GM21528 (cell line): ENCODE data around the gene NTRK3.

Experiments
- ATAC-seq: cut with Tn5 transposase; IDR thresholded peaks from one replicate; pipeline ENCODE4 v1.9.1; 2021; ENCODE audit warnings: mild to moderate bottlenecking, moderate library complexity; ENCODE audit not compliant: unreplicated experiment, low FRiP score

The NTRK3 gene

DNA sequence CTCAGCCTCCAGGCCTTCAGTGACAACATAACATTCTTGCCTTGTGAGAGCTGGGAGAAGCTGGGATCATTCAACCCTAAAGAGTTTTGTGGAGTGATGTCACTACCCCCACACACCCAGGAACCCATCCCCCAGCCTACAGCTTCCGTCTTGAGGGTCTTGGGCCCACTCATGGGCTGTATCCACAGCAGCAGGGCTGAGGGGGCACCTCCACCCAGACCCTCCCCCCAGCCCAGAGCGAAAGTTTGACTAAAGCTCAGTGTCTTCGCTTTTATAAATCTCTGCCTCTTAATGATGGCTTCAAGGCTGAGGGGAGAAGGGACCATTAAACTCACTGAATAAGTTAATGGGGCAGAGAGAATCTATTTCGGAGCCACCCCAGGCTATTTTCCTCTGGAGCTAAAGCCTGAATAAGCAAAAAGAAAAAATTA, 23.8 kb downstream of the NTRK3 start:
- ATAC-seq: no peak

DNA sequence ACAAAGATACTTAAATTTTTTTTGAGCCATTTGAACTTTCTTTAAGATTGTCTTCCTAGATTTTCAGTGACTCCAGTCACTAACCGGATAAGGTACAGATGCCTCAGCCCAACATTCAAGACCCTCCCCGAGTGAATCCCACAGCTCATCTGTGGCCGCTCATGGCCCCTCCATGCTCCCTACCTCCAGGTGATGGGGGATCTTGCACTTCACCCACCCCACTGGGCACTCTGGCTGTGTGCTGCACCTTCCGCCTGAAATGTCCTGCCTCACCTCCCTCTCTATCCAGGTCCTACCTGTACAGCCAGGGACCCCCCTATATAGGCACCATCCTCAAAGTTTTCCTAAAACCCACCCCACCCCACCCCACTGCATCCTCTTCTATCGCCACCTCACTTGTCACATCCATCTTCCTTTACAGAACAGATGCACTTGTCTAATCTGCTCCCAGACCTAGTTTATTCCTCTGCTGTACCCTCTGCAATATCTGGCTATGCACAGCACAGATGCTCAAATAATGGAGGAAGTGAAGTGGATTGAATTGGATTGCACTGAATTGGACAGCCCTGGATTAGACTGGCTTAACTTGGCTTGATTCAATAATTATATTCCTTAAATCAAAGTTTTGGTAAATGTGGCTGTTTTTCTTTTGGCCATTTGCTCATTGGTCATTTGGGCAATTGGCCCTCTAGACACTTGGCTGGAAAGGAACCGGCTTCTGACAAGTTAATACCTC, 24.5 kb downstream of the NTRK3 start:
- ATAC-seq: no peak

- ATAC-seq: no peak
These were observed 25.7 kb downstream of the NTRK3 start for GRCh38 chr15:88230823-88231222.

DNA sequence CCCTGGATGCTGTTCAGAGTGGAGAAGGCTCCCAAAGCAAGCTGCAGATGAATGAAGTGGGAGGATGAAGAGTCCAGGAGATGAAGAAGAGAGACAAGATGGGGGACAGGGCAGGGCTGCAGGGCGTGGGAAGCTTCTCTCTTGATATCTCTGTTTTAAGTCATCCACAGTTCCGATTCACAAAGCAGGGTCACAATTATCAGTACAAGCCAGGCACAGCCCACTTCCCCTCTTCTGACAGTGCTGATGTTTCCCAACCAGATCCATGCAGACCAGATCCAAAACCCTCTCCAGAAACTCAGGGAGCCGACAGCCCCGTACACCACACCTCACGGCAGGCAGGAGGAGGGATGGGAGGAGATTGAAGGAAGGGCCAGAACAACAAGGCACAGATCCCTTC, 31.1 kb downstream of the NTRK3 start:
- no peak for ATAC-seq

DNA sequence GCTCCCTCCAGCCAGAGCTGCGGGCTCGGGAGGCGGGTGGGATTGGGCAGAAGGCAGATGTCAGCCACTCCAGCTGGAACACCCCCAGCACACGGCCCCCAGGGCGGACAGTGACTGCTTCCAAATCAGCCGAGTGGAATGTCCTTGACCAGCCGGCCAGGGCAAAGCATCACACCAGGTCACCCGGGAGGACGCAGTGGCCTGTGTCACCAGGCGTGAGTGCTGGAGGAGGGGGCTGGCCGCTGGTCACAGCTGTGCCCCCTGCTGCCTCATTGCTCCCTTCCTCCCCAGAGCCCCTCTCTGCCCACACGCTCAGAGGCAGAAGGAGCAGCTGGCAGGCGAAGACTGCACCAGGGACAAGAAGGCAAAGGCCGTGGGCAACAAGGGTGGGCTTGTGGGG, 33.5 kb downstream of the NTRK3 start:
- no peak for ATAC-seq

GRCh38 chr15:88221836-88222235, 34.7 kb downstream of the NTRK3 start:
- ATAC-seq: no peak

GRCh38 chr15:88220443-88221335, 35.9 kb downstream of the NTRK3 start:
- ATAC-seq: no peak

DNA sequence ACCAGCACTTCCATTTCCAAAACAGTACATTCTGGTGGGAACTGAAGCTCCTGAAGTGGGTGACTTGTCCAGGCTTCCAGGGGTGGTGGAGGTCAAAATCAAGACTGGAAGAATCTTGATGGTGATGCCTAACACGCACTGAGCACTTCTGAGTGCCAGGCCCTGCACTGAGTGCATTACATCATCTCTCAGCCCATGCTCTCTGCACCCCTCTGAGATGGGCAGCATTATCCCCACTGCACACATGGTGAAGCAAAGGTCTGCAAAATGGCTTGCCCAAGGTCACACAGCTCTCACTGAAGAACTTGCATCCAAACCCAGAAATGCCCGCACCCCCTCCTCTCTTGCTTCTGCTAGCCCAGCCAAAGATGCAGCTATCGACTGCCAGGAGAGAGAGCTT, 36.9 kb downstream of the NTRK3 start:
- ATAC-seq: no peak

GRCh38 chr15:88218557-88219221, 37.9 kb downstream of the NTRK3 start:
- ATAC-seq: no peak

DNA sequence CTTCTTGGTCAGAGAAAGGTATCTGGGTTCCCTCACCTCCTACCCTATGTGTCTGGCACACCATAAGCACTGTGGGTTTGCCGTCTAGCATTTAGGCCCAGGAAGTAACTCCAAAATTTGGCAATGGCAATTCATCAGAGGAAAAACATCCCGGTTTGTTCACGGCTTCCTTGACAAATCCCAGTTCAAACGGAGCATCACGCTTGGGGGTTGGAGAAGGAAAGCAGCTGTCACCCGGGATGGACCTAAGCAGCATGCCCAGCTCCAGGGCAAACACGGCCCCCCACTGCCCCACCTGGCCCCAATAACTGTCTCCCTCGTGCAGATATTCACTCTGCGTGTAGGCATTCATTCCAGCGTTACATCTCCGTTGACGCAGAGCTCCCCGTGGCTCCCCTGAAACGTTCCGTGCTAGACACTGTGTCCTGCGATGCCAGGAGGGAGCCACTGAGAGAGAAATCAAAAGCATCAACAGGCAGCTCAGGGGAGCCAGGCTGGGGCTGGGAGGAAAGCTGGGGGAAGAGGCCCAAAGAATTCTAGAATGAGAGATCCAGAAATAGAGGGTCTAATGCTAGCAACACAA, 41.4 kb downstream of the NTRK3 start:
- ATAC-seq: no peak

DNA sequence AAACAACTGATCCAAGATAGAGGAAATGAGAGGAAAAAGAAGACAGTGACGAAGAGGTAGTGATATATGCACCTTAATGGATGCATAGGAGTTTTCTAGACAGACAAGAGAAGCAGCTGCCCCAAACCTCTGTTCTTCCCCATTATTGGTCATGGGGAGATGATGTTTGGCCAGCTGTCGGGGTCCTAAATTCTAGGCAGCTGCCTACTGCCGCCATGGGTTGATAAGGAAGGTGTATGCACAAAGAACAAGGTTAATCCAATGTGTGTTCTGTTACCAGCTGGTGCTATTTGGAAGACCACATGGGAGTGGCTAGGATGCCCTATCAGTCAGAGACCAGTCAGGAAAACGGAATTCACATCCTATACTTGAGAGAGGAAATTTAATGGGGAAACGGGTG, 47.4 kb downstream of the NTRK3 start:
- no peak for ATAC-seq

- no peak for ATAC-seq
These were observed 48.1 kb downstream of the NTRK3 start for GRCh38 chr15:88208396-88208795.

DNA sequence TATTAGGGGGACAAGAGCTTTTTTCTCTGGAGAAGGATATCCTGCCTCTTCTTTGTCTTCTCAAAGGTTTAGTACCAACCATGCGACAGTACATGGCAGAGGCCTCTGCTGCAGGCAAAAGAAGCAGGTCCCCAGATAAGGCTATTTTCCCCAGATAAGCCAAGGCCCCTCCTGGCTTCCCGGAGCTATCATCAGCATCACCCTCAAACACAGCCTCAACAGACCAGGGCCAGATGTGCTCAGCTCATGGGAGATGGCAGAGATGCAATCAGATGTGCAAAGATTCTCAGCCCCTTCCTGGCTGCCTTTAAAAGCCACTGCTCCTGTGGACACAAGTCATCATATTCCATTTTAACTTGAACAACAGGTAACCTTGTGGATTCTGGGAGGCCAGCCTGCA, 49.0 kb downstream of the NTRK3 start:
- ATAC-seq: no peak

DNA sequence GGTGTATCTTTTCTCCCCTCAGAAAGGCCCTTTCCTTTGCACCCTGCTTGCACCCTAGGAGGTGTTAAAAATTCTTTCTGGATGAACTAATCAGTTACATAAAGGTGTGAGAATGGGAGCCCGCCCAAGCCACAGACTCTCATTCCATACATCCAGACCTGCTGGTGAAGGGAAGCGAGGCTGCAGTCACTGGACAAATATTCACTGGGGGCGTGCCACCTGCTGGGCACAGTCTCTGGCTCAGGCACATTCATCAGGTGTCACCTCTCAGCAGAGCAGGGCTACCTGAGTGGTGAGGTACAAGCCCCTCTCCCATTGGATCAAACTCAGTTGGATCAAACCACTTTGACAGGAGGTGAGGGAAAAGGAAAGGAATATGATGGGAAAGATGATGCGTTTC, 52.0 kb downstream of the NTRK3 start:
- ATAC-seq: no peak

DNA sequence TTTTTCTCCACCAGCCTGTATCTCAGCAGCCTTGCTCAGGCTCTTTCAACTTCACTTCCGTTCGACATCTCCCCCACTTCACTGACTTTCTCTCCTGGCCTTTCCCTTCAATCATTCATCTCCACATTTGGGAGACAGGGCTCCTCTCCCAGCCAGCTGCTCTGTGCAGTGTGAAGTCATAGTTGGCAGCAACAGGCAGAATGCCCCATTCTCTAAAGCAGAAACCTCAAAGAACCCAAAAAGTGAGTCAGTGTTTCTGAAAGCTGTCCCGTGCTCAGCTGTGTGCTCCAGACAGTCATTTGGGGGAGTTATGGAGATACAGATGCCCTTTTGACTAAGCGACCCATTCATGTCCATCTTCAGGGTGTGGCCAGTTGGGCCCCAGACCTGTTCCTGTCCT, 54.3 kb downstream of the NTRK3 start:
- ATAC-seq: no peak

GRCh38 chr15:88201207-88201606, 55.3 kb downstream of the NTRK3 start:
- no peak for ATAC-seq

- no peak for ATAC-seq
These were observed 59.6 kb downstream of the NTRK3 start for GRCh38 chr15:88196961-88197360.

GRCh38 chr15:88194162-88194561, 62.4 kb downstream of the NTRK3 start:
- ATAC-seq: no peak

- no peak for ATAC-seq
These were observed 63.1 kb downstream of the NTRK3 start for GRCh38 chr15:88193415-88193814.

DNA sequence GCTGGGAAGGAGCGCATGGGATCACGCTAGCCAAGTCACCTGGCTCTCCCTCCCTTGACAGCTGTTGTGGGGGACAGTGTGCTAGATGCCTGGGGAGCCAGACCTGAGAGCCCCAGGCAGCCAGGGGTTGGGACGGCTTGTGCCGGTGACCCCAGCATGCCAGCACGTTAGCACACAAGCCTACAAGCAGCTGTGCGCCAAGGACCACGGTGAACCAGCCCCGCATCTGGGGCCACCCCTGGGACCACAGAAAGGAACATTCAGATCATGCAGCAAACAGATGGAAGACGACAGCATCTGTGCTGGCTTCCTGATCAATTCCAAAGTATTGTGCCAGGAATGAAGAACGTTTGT, 64.8 kb downstream of the NTRK3 start:
- no peak for ATAC-seq

GRCh38 chr15:88190232-88190631, 66.3 kb downstream of the NTRK3 start:
- no peak for ATAC-seq
